Measurements from ENCODE around the gene RFTN1.

Gene RFTN1

GRCh38 chr3:16439163-16439847, 74.2 kb downstream of the RFTN1 start:
- H3K4me3 ChIP-seq (ENCODE audit: low read depth in 1 of 2, low read length in 2 of 2), result no peak overlapping the region
- no peaks in the 10 kb centered on the region for H3K27me3 ChIP-seq (ENCODE audit: control insufficient read depth in 1 of 2, insufficient read depth in 2 of 2, low read length in 2 of 2)
- H3K9ac ChIP-seq (ENCODE audit: low read length), result no peak overlapping the region
- no peaks in the 10 kb centered on the region for H3K9me3 ChIP-seq (ENCODE audit: low read length)
- H3K4me1 ChIP-seq (ENCODE audit: insufficient read depth, low read length), result no peaks in the 10 kb centered on the region
- no peaks in the 10 kb centered on the region for H3K36me3 ChIP-seq (ENCODE audit: insufficient read depth, low read length)
- no peak overlapping the region for H3K27ac ChIP-seq (ENCODE audit: low read depth, low read length)

GRCh38 chr3:16437640-16438039, 75.9 kb downstream of the RFTN1 start:
- no peaks in the 10 kb centered on the region for H3K27me3 ChIP-seq (ENCODE audit: control insufficient read depth in 1 of 2, insufficient read depth in 2 of 2, low read length in 2 of 2)
- H3K4me3 ChIP-seq (ENCODE audit: low read depth in 1 of 2, low read length in 2 of 2), result no peak overlapping the region
- H3K9me3 ChIP-seq (ENCODE audit: low read length), result no peaks in the 10 kb centered on the region
- H3K9ac ChIP-seq (ENCODE audit: low read length), result no peak overlapping the region
- H3K4me1 ChIP-seq (ENCODE audit: insufficient read depth, low read length), result no peaks in the 10 kb centered on the region
- no peaks in the 10 kb centered on the region for H3K36me3 ChIP-seq (ENCODE audit: insufficient read depth, low read length)
- H3K27ac ChIP-seq (ENCODE audit: low read depth, low read length), result no peak overlapping the region

- H3K27me3 ChIP-seq (ENCODE audit: control insufficient read depth in 1 of 2, insufficient read depth in 2 of 2, low read length in 2 of 2), result no peaks in the 10 kb centered on the region
- no peak overlapping the region for H3K27ac ChIP-seq (ENCODE audit: low read depth, low read length)
- H3K9ac ChIP-seq (ENCODE audit: low read length), result no peak overlapping the region
- no peaks in the 10 kb centered on the region for H3K9me3 ChIP-seq (ENCODE audit: low read length)
- H3K4me1 ChIP-seq (ENCODE audit: insufficient read depth, low read length), result no peaks in the 10 kb centered on the region
- H3K36me3 ChIP-seq (ENCODE audit: insufficient read depth, low read length), result no peaks in the 10 kb centered on the region
- no peak overlapping the region for H3K4me3 ChIP-seq (ENCODE audit: low read depth in 1 of 2, low read length in 2 of 2)
Measured at GRCh38 chr3:16433701-16434151, 79.8 kb downstream of the RFTN1 start.

- Histone ChIP-seq H3K4me3 (ENCODE audit: low read depth in 1 of 2, low read length in 2 of 2) (no peak overlapping the region), H3K9me3 (ENCODE audit: low read length) (no peaks in the 10 kb centered on the region), H3K4me1 (ENCODE audit: insufficient read depth, low read length) (no peaks in the 10 kb centered on the region), H3K36me3 (ENCODE audit: insufficient read depth, low read length) (no peaks in the 10 kb centered on the region), H3K9ac (ENCODE audit: low read length) (no peak overlapping the region), H3K27ac (ENCODE audit: low read depth, low read length) (no peak overlapping the region), H3K27me3 (ENCODE audit: control insufficient read depth in 1 of 2, insufficient read depth in 2 of 2, low read length in 2 of 2) (no peaks in the 10 kb centered on the region)
Measured at GRCh38 chr3:16432714-16433113, 80.8 kb downstream of the RFTN1 start.

- no peak overlapping the region for H3K27ac ChIP-seq (ENCODE audit: low read depth, low read length)
Measured at GRCh38 chr3:16430717-16431630, 82.5 kb downstream of the RFTN1 start.

GRCh38 chr3:16429086-16429485, 84.4 kb downstream of the RFTN1 start:
- Histone ChIP-seq H3K36me3 (ENCODE audit: insufficient read depth, low read length) (no peaks in the 10 kb centered on the region), H3K4me3 (ENCODE audit: low read depth in 1 of 2, low read length in 2 of 2) (no peak overlapping the region), H3K9me3 (ENCODE audit: low read length) (no peaks in the 10 kb centered on the region), H3K27ac (ENCODE audit: low read depth, low read length) (no peak overlapping the region), H3K9ac (ENCODE audit: low read length) (no peak overlapping the region), H3K4me1 (ENCODE audit: insufficient read depth, low read length) (no peaks in the 10 kb centered on the region), H3K27me3 (ENCODE audit: control insufficient read depth in 1 of 2, insufficient read depth in 2 of 2, low read length in 2 of 2) (no peaks in the 10 kb centered on the region)

More at GRCh38 chr3:16430717-16431630, 82.5 kb downstream of the RFTN1 start:
- Histone ChIP-seq H3K4me3 (ENCODE audit: low read depth in 1 of 2, low read length in 2 of 2) (no peak overlapping the region), H3K9ac (ENCODE audit: low read length) (no peak overlapping the region), H3K9me3 (ENCODE audit: low read length) (no peaks in the 10 kb centered on the region), H3K4me1 (ENCODE audit: insufficient read depth, low read length) (no peaks in the 10 kb centered on the region), H3K27me3 (ENCODE audit: control insufficient read depth in 1 of 2, insufficient read depth in 2 of 2, low read length in 2 of 2) (no peaks in the 10 kb centered on the region), H3K36me3 (ENCODE audit: insufficient read depth, low read length) (no peaks in the 10 kb centered on the region)

GRCh38 chr3:16428612-16429011, 84.9 kb downstream of the RFTN1 start:
- Histone ChIP-seq H3K4me1 (ENCODE audit: insufficient read depth, low read length) (no peaks in the 10 kb centered on the region), H3K27me3 (ENCODE audit: control insufficient read depth in 1 of 2, insufficient read depth in 2 of 2, low read length in 2 of 2) (no peaks in the 10 kb centered on the region), H3K36me3 (ENCODE audit: insufficient read depth, low read length) (no peaks in the 10 kb centered on the region), H3K9me3 (ENCODE audit: low read length) (no peaks in the 10 kb centered on the region), H3K27ac (ENCODE audit: low read depth, low read length) (no peak overlapping the region), H3K4me3 (ENCODE audit: low read depth in 1 of 2, low read length in 2 of 2) (no peak overlapping the region), H3K9ac (ENCODE audit: low read length) (no peak overlapping the region)

GRCh38 chr3:16427103-16427965, 86.2 kb downstream of the RFTN1 start:
- Histone ChIP-seq H3K9ac (ENCODE audit: low read length) (no peak overlapping the region), H3K4me1 (ENCODE audit: insufficient read depth, low read length) (no peaks in the 10 kb centered on the region), H3K27me3 (ENCODE audit: control insufficient read depth in 1 of 2, insufficient read depth in 2 of 2, low read length in 2 of 2) (no peaks in the 10 kb centered on the region)

GRCh38 chr3:16426665-16427064, 86.8 kb downstream of the RFTN1 start:
- Histone ChIP-seq H3K27ac (ENCODE audit: low read depth, low read length) (no peak overlapping the region), H3K9ac (ENCODE audit: low read length) (no peak overlapping the region), H3K36me3 (ENCODE audit: insufficient read depth, low read length) (no peaks in the 10 kb centered on the region), H3K4me1 (ENCODE audit: insufficient read depth, low read length) (no peaks in the 10 kb centered on the region), H3K27me3 (ENCODE audit: control insufficient read depth in 1 of 2, insufficient read depth in 2 of 2, low read length in 2 of 2) (no peaks in the 10 kb centered on the region), H3K4me3 (ENCODE audit: low read depth in 1 of 2, low read length in 2 of 2) (no peak overlapping the region), H3K9me3 (ENCODE audit: low read length) (no peaks in the 10 kb centered on the region)

More at GRCh38 chr3:16427103-16427965, 86.2 kb downstream of the RFTN1 start:
- H3K36me3 ChIP-seq (ENCODE audit: insufficient read depth, low read length), result no peaks in the 10 kb centered on the region
- H3K9me3 ChIP-seq (ENCODE audit: low read length), result no peaks in the 10 kb centered on the region
- no peak overlapping the region for H3K4me3 ChIP-seq (ENCODE audit: low read depth in 1 of 2, low read length in 2 of 2)
- no peak overlapping the region for H3K27ac ChIP-seq (ENCODE audit: low read depth, low read length)

GRCh38 chr3:16426029-16426400, 87.5 kb downstream of the RFTN1 start:
- Histone ChIP-seq H3K27me3 (ENCODE audit: control insufficient read depth in 1 of 2, insufficient read depth in 2 of 2, low read length in 2 of 2) (no peaks in the 10 kb centered on the region), H3K27ac (ENCODE audit: low read depth, low read length) (no peak overlapping the region), H3K4me1 (ENCODE audit: insufficient read depth, low read length) (no peaks in the 10 kb centered on the region), H3K36me3 (ENCODE audit: insufficient read depth, low read length) (no peaks in the 10 kb centered on the region), H3K4me3 (ENCODE audit: low read depth in 1 of 2, low read length in 2 of 2) (no peak overlapping the region), H3K9ac (ENCODE audit: low read length) (no peak overlapping the region), H3K9me3 (ENCODE audit: low read length) (no peaks in the 10 kb centered on the region)

- Histone ChIP-seq H3K27ac (ENCODE audit: low read depth, low read length) (no peak overlapping the region), H3K4me3 (ENCODE audit: low read depth in 1 of 2, low read length in 2 of 2) (no peak overlapping the region), H3K27me3 (ENCODE audit: control insufficient read depth in 1 of 2, insufficient read depth in 2 of 2, low read length in 2 of 2) (no peaks in the 10 kb centered on the region), H3K4me1 (ENCODE audit: insufficient read depth, low read length) (no peaks in the 10 kb centered on the region), H3K9ac (ENCODE audit: low read length) (no peak overlapping the region), H3K36me3 (ENCODE audit: insufficient read depth, low read length) (no peaks in the 10 kb centered on the region), H3K9me3 (ENCODE audit: low read length) (no peaks in the 10 kb centered on the region)
Measured at GRCh38 chr3:16425398-16426028, 88.0 kb downstream of the RFTN1 start.

Measured in muscle layer of colon (tissue), 2 donors.